Lung (tissue), 12 donors: ENCODE data around the gene CTPS1. TPM values are rescaled to one million over a fixed set of nuclear protein-coding genes. Genes with fewer than 3 reads are reported as not detected.

ENCODE experiments used
- ATAC-seq: fragments of 200-7000 bp; cut with Tn5 transposase; one replicate; pipeline ENCODE4 v1.9.1; 2020; ENCODE audit warnings: moderate number of reproducible peaks; ENCODE audit not compliant: insufficient read depth, low FRiP score
- DNase-seq, 3 donors: peaks; one replicate each; pipeline ENCODE4 v3.0.0-alpha.2; 2013 to 2017
- H3K27ac ChIP-seq, 2 donors: one replicate each; pipeline ENCODE4 v1.5.1; 2013; ENCODE audit warnings: mild to moderate bottlenecking in 2 of 2, moderate library complexity in 2 of 2, control low read depth in 1 of 2, inconsistent platforms in 1 of 2, low read depth in 1 of 2, low read length in 1 of 2
- H3K27me3 ChIP-seq, 3 donors: one replicate each; pipeline ENCODE4 v1.5.1; 2013; ENCODE audit warnings: low read length in 2 of 3; ENCODE audit not compliant: control insufficient read depth in 3 of 3, insufficient read depth in 3 of 3
- H3K36me3 ChIP-seq, 4 donors: one replicate each; pipeline ENCODE4 v1.5.1; 2013; ENCODE audit warnings: low read length in 4 of 4, mild to moderate bottlenecking in 1 of 4, moderate library complexity in 1 of 4; ENCODE audit not compliant: control insufficient read depth in 4 of 4, insufficient read depth in 4 of 4
- H3K4me1 ChIP-seq, 5 donors: one replicate each; pipeline ENCODE4 v1.5.1; 2013; ENCODE audit warnings: low read length in 5 of 5, mild to moderate bottlenecking in 2 of 5, moderate library complexity in 1 of 5; ENCODE audit not compliant: control insufficient read depth in 5 of 5, insufficient read depth in 5 of 5
- H3K4me3 ChIP-seq: one replicate; pipeline ENCODE4 v1.5.1; 2013; ENCODE audit warnings: mild to moderate bottlenecking, control low read depth, moderate library complexity
- H3K9ac ChIP-seq, 2 donors: one replicate each; pipeline ENCODE4 v1.5.1; 2013; ENCODE audit warnings: low read length in 2 of 2, control low read depth in 1 of 2; ENCODE audit not compliant: insufficient read depth in 1 of 2
- H3K9me3 ChIP-seq, 4 donors: one replicate each; pipeline ENCODE4 v1.5.1; 2013; ENCODE audit warnings: low read length in 3 of 4, mild to moderate bottlenecking in 1 of 4, moderate library complexity in 1 of 4; ENCODE audit not compliant: control insufficient read depth in 4 of 4, insufficient read depth in 3 of 4
- CTCF ChIP-seq: IDR thresholded peaks from 2 replicates; pipeline ENCODE4 v1.5.1; 2012; ENCODE audit warnings: mild to moderate bottlenecking; ENCODE audit errors: control extremely low read depth, extremely low read depth
- WGBS, 2 donors: extraction: QIAGEN DNeasy Blood & Tissue Kit; methylation state at CpG; one replicate each; pipeline ENCODE4 v1.1.7; 2013; 5-methylcytosine and 5-hydroxymethylcytosine counted together
- polyA plus RNA-seq, 2 donors: library from polyadenylated mRNA; stranded (reverse); fragments of 200-250 nt; gene quantifications; one replicate each; pipeline ENCODE4 v1.2.1, GENCODE V29; 2013
- total RNA-seq, 2 donors: library from RNA; depleted of rRNA in 1 of 2; stranded (reverse); fragments of >200 nt in 1 of 2; gene quantifications; one replicate each; pipeline ENCODE4 v1.2.1, GENCODE V29; 2014 to 2021
- donor health status: control.
- donor health status: control.
- donor health status: Bipolar disorder and iron deficiency.
- donor health status: healthy.
- donor health status: DM: yes; HTN: yes; CAD: no.

CTPS1 gene
- total and polyA plus RNA-seq, 4 donors: 10.6 to 26.0 (median 19.5) TPM

DNA sequence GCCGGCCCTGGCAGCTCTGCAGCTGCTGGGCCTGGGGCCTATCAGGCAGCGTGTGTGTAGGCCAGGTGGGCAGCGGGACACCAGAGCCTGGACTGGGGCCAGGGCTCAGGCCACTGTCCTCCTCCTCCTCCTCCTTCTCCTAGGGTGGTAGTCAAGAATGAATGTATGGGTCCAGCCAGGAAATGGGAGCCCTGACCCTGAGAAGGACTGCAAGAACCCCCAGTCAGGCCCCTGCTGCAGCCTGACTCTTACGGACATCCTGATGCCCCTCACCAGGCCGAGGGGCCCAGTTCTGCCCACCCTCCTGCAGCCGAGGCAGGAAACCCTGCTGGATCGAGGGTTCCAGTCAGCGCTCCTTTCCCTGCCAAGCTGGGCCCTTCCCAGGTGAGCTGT lies 38.5 kb downstream of the CTPS1 start:
- no peaks in the 10 kb centered on the region for H3K27me3 ChIP-seq
- H3K36me3 ChIP-seq: peaks cover 0 to 13% (median 0%) of the 10 kb centered on the region in 4 donors
- H3K4me1 ChIP-seq: peaks cover 0 to 14% (median 9%) of the 10 kb centered on the region in 5 donors
- WGBS, 2 donors: 94 to 95% methylated on average over 8 of the region's 8 CpGs
- H3K9ac ChIP-seq: no peak overlapping the region
- no peak overlapping the region for H3K4me3 ChIP-seq
- ATAC-seq (no peak), DNase-seq (no peak)
- no peaks in the 10 kb centered on the region for H3K9me3 ChIP-seq
- no peak for TF ChIP-seq CTCF
- no peak overlapping the region for H3K27ac ChIP-seq

- no peak for DNase-seq
- Histone ChIP-seq H3K27me3 (no peaks in the 10 kb centered on the region), H3K36me3 (peaks cover 0 to 13% (median 0%) of the 10 kb centered on the region in 4 donors), H3K4me1 (peaks cover 0 to 14% (median 7%) of the 10 kb centered on the region in 5 donors), H3K27ac (no peak overlapping the region), H3K9ac (no peak overlapping the region), H3K4me3 (no peak overlapping the region), H3K9me3 (no peaks in the 10 kb centered on the region)
- no peak for ATAC-seq
- 69 to 71% methylated on average over 2 of the region's 2 CpGs for WGBS, 2 donors
- no peak for TF ChIP-seq CTCF
Observed at GRCh38 chr1:41019353-41019745, 39.9 kb downstream of the CTPS1 start.

DNA sequence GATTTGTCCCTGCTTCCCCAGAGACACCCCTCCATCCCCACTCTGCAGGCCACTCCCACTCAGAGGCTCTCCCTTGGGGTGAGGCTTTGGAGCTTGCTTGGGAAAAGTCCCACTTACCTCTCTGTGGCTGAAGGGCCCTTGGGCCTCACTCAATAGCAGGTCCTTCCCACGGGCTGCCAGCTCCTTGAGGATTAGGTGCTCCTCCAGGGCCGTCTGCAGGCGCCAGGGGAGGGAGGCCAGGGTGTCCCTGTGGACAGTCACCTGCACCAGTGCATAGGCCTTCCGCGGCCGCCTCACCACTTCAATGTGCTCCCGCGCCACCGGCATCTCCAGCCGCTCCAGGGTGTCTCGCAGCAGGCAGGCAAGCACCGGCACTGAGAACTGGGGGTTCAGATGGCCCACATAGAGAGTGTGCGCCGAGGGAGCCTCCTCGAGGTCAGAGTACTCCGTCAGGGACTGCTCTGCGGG lies 40.6 kb downstream of the CTPS1 start:
- peak in 1 of 3 donors; percentile 37 for DNase-seq
- no peaks in the 10 kb centered on the region for H3K27me3 ChIP-seq
- 76 to 84% methylated on average over 17 of the region's 17 CpGs for WGBS, 2 donors
- no peak overlapping the region for H3K9ac ChIP-seq
- no peak overlapping the region for H3K4me3 ChIP-seq
- H3K4me1 ChIP-seq: peaks cover 0 to 14% (median 7%) of the 10 kb centered on the region in 5 donors
- H3K27ac ChIP-seq: peak overlapping the region in 1 of 2 donors; percentile 30
- H3K9me3 ChIP-seq: no peaks in the 10 kb centered on the region
- no peak for TF ChIP-seq CTCF
- peaks cover 0 to 13% (median 0%) of the 10 kb centered on the region in 4 donors for H3K36me3 ChIP-seq
- peak; percentile 50 for ATAC-seq

- no peak overlapping the region for H3K4me3 ChIP-seq
- peak; percentile 42 for ATAC-seq
Observed at GRCh38 chr1:41020654-41021053, 41.2 kb downstream of the CTPS1 start.

More at GRCh38 chr1:41020654-41021053, 41.2 kb downstream of the CTPS1 start:
- DNase-seq: no peak
- H3K27ac ChIP-seq: peak overlapping the region in 1 of 2 donors; percentile 63
- no peaks in the 10 kb centered on the region for H3K9me3 ChIP-seq
- H3K9ac ChIP-seq: peak overlapping the region in 1 of 2 donors; percentile 16
- WGBS, 2 donors: 60 to 73% methylated on average over 3 of the region's 3 CpGs
- TF ChIP-seq CTCF: no peak
- H3K4me1 ChIP-seq: peaks cover 0 to 14% (median 7%) of the 10 kb centered on the region in 5 donors
- H3K27me3 ChIP-seq: no peaks in the 10 kb centered on the region
- H3K36me3 ChIP-seq: peaks cover 0 to 13% (median 0%) of the 10 kb centered on the region in 4 donors
